ENCODE measurements around the gene ZNF98.

ZNF98 gene

GRCh38 chr19:22422211-22422610 is at the start of gene ZNF98:
Gene ZNF98, minus strand, starts transcription at chr19:22422346. Its CDS starts 122 bp downstream, at chr19:22422224.
- no peak for DNase-seq

GRCh38 chr19:22446605-22447004 is 24.5 kb upstream of the ZNF98 start:
- no peak for DNase-seq

- no peak for DNase-seq
Observed at GRCh38 chr19:22438011-22438410, 15.9 kb upstream of the ZNF98 start.

GRCh38 chr19:22427960-22428913 is 6.1 kb upstream of the ZNF98 start:
- DNase-seq: no peak

GRCh38 chr19:22427547-22427946 is 5.4 kb upstream of the ZNF98 start:
- DNase-seq: no peak

- no peak for DNase-seq
Observed at GRCh38 chr19:22426901-22427300, 4.8 kb upstream of the ZNF98 start.

- no peak for DNase-seq
Observed at GRCh38 chr19:22421797-22422196, 349 bp downstream of the ZNF98 start.

- DNase-seq: no peak
Observed at GRCh38 chr19:22354665-22355064, 67.5 kb downstream of the ZNF98 start.

Data from stimulated activated CD4-positive, alpha-beta T cell treated with anti-CD3 and anti-CD28 coated beads, Interleukin-12 subunit alpha, Interleukin-12 subunit beta, amount 100 ng/mL, for 4 hours (primary cell).